ENCODE data around the gene FLII. TPM values are rescaled to one million over a fixed set of nuclear protein-coding genes. Genes with fewer than 3 reads are reported as not detected.

FLII gene
- total and polyA plus RNA-seq, 4 experiments from 2014 or later: 113 to 344 (median 268) TPM

GRCh38 chr17:18263885-18264682 lies 5.5 kb upstream of the FLII start:
- Histone ChIP-seq H3K4me1 (ENCODE audit: insufficient read depth, low read length) (peaks cover 27% of the 10 kb centered on the region), H3K27me3 (ENCODE audit: insufficient read depth, low read length) (no peaks in the 10 kb centered on the region), H3K27ac (ENCODE audit: low read depth, low read length) (no peak overlapping the region), H3K36me3 (ENCODE audit: insufficient read depth, low read length) (peaks cover 21% of the 10 kb centered on the region), H3K4me3 (ENCODE audit: low read length in 2 of 2) (no peak overlapping the region), H3K9me3 (ENCODE audit: control insufficient read depth in 1 of 2, low read length in 2 of 2) (no peaks in the 10 kb centered on the region)
- H3K36me3 Mint-ChIP-seq: peaks cover 4 to 10% of the 10 kb centered on the region in 2 donors
- DNase-seq: no peak
- H3K4me3 Mint-ChIP-seq: no peak overlapping the region
- ChIA-PET CTCF (ENCODE audit: partially characterized antibody) (interaction anchor here (1.0 to 1.9 kb wide), 2 partner anchors 15 to 24 kb away, joined by 4 to 6 read pairs; no protein-coding TSS in a partner anchor), POLR2A (ENCODE audit: partially characterized antibody) (no interaction called here)
- H3K27me3 Mint-ChIP-seq: no peaks in the 10 kb centered on the region
- no peaks in the 10 kb centered on the region for H3K9me3 Mint-ChIP-seq
- H3K27ac Mint-ChIP-seq: no peak overlapping the region
- intact Hi-C loops (cut with micrococcal nuclease): no loop called here
- peaks cover 14 to 35% (median 23%) of the 10 kb centered on the region in 4 donors for H3K4me1 Mint-ChIP-seq

DNA sequence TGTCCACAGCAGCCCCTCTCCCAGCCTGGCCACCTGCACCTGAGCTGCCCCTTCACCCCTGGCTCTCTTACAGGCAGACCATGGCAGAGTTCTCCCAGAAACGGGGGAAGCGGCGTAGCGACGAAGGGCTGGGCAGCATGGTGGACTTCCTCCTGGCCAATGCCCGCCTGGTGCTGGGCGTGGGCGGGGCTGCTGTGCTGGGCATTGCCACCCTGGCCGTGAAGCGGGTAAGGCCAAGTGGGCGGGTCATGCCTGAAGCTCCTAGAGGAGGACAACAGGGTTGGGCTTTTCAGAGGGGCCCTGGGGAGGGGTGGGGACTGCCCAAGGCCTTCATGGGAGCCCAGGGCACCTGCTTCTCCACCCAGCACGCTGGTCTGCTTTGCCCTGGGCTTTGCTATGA lies 4.1 kb upstream of the FLII start:
- peaks cover 13 to 39% (median 25%) of the 10 kb centered on the region in 4 donors for H3K4me1 Mint-ChIP-seq
- peak overlapping the region in 2 of 8 donors; percentile 82 to 90 for H3K4me3 Mint-ChIP-seq
- ChIA-PET POLR2A (ENCODE audit: partially characterized antibody) (no interaction called here), CTCF (ENCODE audit: partially characterized antibody) (interaction anchor here (1.0 to 1.9 kb wide), 3 partner anchors 14 to 363 kb away, joined by 3 to 6 read pairs (median 4); no protein-coding TSS in a partner anchor)
- Histone ChIP-seq H3K4me3 (ENCODE audit: low read length in 2 of 2) (no peak overlapping the region), H3K9me3 (ENCODE audit: control insufficient read depth in 1 of 2, low read length in 2 of 2) (no peaks in the 10 kb centered on the region), H3K27ac (ENCODE audit: low read depth, low read length) (no peak overlapping the region), H3K4me1 (ENCODE audit: insufficient read depth, low read length) (peaks cover 32% of the 10 kb centered on the region), H3K36me3 (ENCODE audit: insufficient read depth, low read length) (peaks cover 21% of the 10 kb centered on the region), H3K27me3 (ENCODE audit: insufficient read depth, low read length) (no peaks in the 10 kb centered on the region)
- intact Hi-C loops (cut with micrococcal nuclease): no loop called here
- DNase-seq: no peak
- peak overlapping the region in 1 of 7 donors; percentile 89 for H3K27ac Mint-ChIP-seq
- H3K36me3 Mint-ChIP-seq: peaks cover 4 to 13% of the 10 kb centered on the region in 2 donors
- no peaks in the 10 kb centered on the region for H3K9me3 Mint-ChIP-seq
- H3K27me3 Mint-ChIP-seq: no peaks in the 10 kb centered on the region

- no peaks in the 10 kb centered on the region for H3K9me3 Mint-ChIP-seq
- no peaks in the 10 kb centered on the region for H3K9me3 ChIP-seq (ENCODE audit: control insufficient read depth in 1 of 2, low read length in 2 of 2)
- H3K27ac ChIP-seq (ENCODE audit: low read depth, low read length): peak overlapping the region; percentile 96
- DNase-seq: no peak
- peak overlapping the region in 6 of 7 donors; percentile 48 to 89 (median 70) for H3K27ac Mint-ChIP-seq
- intact Hi-C loops (cut with micrococcal nuclease): no loop called here
- H3K4me3 ChIP-seq (ENCODE audit: low read length in 2 of 2): no peak overlapping the region
- H3K4me1 ChIP-seq (ENCODE audit: insufficient read depth, low read length): peaks cover 37% of the 10 kb centered on the region
- peaks cover 4 to 15% of the 10 kb centered on the region in 2 donors for H3K36me3 Mint-ChIP-seq
- H3K4me1 Mint-ChIP-seq: peaks cover 13 to 45% (median 26%) of the 10 kb centered on the region in 4 donors
- H3K36me3 ChIP-seq (ENCODE audit: insufficient read depth, low read length): peaks cover 21% of the 10 kb centered on the region
- no peaks in the 10 kb centered on the region for H3K27me3 Mint-ChIP-seq
- peak overlapping the region; percentile 41 to 90 (median 82) for H3K4me3 Mint-ChIP-seq
- ChIA-PET POLR2A (ENCODE audit: partially characterized antibody) (no interaction called here), CTCF (ENCODE audit: partially characterized antibody) (interaction anchor here (1.1 kb wide), 1 partner anchor 364 kb away, joined by 3 read pairs; no protein-coding TSS in a partner anchor)
- H3K27me3 ChIP-seq (ENCODE audit: insufficient read depth, low read length): no peaks in the 10 kb centered on the region
Measured at GRCh38 chr17:18262111-18262510, 3.6 kb upstream of the FLII start.

DNA sequence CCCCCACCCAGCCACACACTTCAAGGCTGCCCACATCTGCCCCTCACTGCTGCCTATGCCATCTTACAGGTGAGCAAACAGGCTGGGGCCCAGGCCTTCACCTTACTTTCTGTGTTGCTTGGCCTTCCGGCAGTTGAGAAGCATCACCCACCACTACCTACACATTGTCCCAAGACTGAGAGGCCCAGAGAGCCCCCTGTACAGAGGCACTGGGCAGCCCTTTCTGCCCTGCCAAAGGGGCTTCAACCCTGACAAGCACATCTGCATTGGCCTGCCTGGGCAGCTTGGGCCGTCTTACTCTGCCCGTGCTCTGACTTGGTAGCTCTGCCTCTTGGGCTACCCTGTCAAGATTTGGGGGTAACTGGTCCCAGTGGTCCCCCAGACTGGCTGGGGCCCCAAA lies 3.1 kb upstream of the FLII start:
- Histone ChIP-seq H3K27ac (ENCODE audit: low read depth, low read length) (peak overlapping the region; percentile 96), H3K36me3 (ENCODE audit: insufficient read depth, low read length) (peaks cover 21% of the 10 kb centered on the region), H3K4me3 (ENCODE audit: low read length in 2 of 2) (peak overlapping the region in 1 of 2 donors; percentile 91), H3K9me3 (ENCODE audit: control insufficient read depth in 1 of 2, low read length in 2 of 2) (no peaks in the 10 kb centered on the region), H3K4me1 (ENCODE audit: insufficient read depth, low read length) (peaks cover 42% of the 10 kb centered on the region), H3K27me3 (ENCODE audit: insufficient read depth, low read length) (no peaks in the 10 kb centered on the region)
- Mint-ChIP-seq H3K27me3 (no peaks in the 10 kb centered on the region), H3K36me3 (peaks cover 4 to 17% of the 10 kb centered on the region in 2 donors), H3K9me3 (no peaks in the 10 kb centered on the region), H3K4me1 (peaks cover 15 to 47% (median 29%) of the 10 kb centered on the region in 4 donors), H3K27ac (peak overlapping the region; percentile 57 to 93 (median 86)), H3K4me3 (peak overlapping the region; percentile 80 to 90 (median 82))
- intact Hi-C loops (cut with micrococcal nuclease): no loop called here
- DNase-seq: no peak
- ChIA-PET CTCF (ENCODE audit: partially characterized antibody) (interaction anchor here (1.1 kb wide), 1 partner anchor 364 kb away, joined by 3 read pairs; no protein-coding TSS in a partner anchor), POLR2A (ENCODE audit: partially characterized antibody) (interaction anchor here (3.3 to 3.5 kb wide), 2 partner anchors 53 to 79 kb away, joined by 17 to 31 read pairs; partner anchors contain the start of genes ALKBH5, SMCR8 and TOP3A)

DNA sequence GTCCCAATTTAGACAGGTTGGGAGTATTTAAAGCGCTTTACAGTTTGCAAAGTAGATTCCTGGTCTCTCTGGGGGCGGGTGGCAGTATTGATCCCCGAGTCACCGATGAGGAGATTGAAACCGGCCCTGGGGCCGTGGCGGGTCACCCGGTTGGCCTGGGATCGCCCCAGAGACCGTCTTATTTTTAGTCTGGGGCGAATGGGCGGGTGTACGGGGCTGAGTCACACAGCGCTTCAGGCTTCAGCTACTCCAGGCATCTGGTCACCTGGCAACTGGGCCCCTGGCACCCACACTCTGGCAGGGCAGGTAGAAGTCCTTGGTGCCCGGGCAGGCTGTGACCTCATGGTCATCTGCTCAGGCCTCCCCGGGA lies 2.6 kb upstream of the FLII start:
- Mint-ChIP-seq H3K4me3 (peak overlapping the region; percentile 80 to 90 (median 82)), H3K9me3 (no peaks in the 10 kb centered on the region), H3K4me1 (peaks cover 14 to 50% (median 33%) of the 10 kb centered on the region in 4 donors), H3K27me3 (no peaks in the 10 kb centered on the region), H3K27ac (peak overlapping the region; percentile 15 to 93 (median 86)), H3K36me3 (peaks cover 4 to 18% of the 10 kb centered on the region in 2 donors)
- H3K27me3 ChIP-seq (ENCODE audit: insufficient read depth, low read length): no peaks in the 10 kb centered on the region
- H3K9me3 ChIP-seq (ENCODE audit: control insufficient read depth in 1 of 2, low read length in 2 of 2): no peaks in the 10 kb centered on the region
- H3K36me3 ChIP-seq (ENCODE audit: insufficient read depth, low read length): peaks cover 26% of the 10 kb centered on the region
- intact Hi-C loops (cut with micrococcal nuclease): no loop called here
- CTCF ChIA-PET (ENCODE audit: partially characterized antibody): no interaction called here
- POLR2A ChIA-PET (ENCODE audit: partially characterized antibody): interaction anchor here (1.0 to 3.5 kb wide), 5 partner anchors 11 to 78 kb away, joined by 3 to 31 read pairs (median 4); partner anchors contain the start of genes ALKBH5, SMCR8 and TOP3A
- H3K4me3 ChIP-seq (ENCODE audit: low read length in 2 of 2): peak overlapping the region; percentile 66 to 91
- DNase-seq: peak in 1 of 5 donors; percentile 58
- H3K4me1 ChIP-seq (ENCODE audit: insufficient read depth, low read length): peaks cover 47% of the 10 kb centered on the region
- peak overlapping the region; percentile 96 for H3K27ac ChIP-seq (ENCODE audit: low read depth, low read length)

DNA sequence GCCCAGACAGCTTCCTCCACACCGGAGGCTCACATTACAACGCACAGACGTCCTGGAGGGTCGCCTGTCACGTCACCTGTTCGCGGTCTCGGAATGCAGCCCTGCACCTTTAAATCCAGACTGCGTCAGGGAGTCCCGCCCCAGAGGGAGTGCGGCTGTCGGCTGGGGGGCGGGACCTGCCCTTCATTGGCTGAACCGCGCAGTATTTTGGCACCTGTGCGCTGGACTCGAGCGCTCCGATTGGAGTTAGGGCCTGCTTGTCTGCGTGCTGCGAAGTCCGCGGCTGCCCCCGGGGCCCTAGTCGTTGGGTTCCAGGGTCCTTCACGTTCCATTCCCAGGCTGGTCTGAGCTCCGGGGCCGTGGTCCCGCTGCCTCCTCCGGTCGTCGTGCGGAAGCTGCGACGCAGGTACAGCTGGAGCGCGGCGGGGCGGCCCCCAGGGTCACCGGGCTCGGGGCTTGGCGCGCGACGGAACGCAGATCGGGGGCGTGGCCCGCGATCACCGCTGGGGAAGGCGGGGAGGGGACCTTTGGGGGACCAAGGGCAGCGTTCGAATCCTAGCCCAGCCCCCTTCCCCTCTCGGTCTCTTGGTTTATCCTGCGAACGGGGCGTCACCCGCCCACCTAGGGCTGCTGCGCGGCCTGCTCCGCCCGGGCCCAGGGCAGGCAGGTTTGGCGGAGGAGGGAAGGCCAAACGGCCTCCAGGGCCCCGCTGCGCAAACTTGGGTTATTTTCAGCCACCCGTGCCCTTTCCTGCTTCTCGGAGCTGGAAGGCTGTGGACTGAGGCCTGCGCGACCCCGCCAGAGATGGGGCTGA lies 2.0 kb upstream of the FLII start, which contains the start of gene MIEF2:
Gene MIEF2 (plus strand): TSS at position 331 of the 814 bp plus-strand sequence. CDS start 2,059 bp downstream, outside the sequence.
- Mint-ChIP-seq H3K4me3 (peak within 1 kb of the TSS; percentile 80 to 90 (median 82)), H3K27ac (peak within 1 kb of the TSS; percentile 86 to 94 (median 89)), H3K27me3 (no peaks in the 10 kb centered on the region), H3K9me3 (no peaks in the 10 kb centered on the region), H3K36me3 (peaks cover 4 to 21% of the 10 kb centered on the region in 2 donors), H3K4me1 (peaks cover 17 to 56% (median 37%) of the 10 kb centered on the region in 4 donors)
- intact Hi-C loops (cut with micrococcal nuclease): loop anchor here (1.0 kb wide), 3 partner anchors 35 to 77 kb away; partner anchors contain the start of genes ALKBH5, LLGL1 and SMCR8
- CTCF ChIA-PET (ENCODE audit: partially characterized antibody): no interaction called here
- Histone ChIP-seq H3K9me3 (ENCODE audit: control insufficient read depth in 1 of 2, low read length in 2 of 2) (no peaks in the 10 kb centered on the region), H3K4me3 (ENCODE audit: low read length in 2 of 2) (peak within 1 kb of the TSS; percentile 66 to 91), H3K36me3 (ENCODE audit: insufficient read depth, low read length) (peaks cover 32% of the 10 kb centered on the region), H3K27me3 (ENCODE audit: insufficient read depth, low read length) (no peaks in the 10 kb centered on the region), H3K27ac (ENCODE audit: low read depth, low read length) (peak within 1 kb of the TSS; percentile 96), H3K4me1 (ENCODE audit: insufficient read depth, low read length) (peaks cover 53% of the 10 kb centered on the region)
- POLR2A ChIA-PET (ENCODE audit: partially characterized antibody): interaction anchor here (1.0 to 3.5 kb wide), 6 partner anchors 10 to 103 kb away, joined by 3 to 31 read pairs (median 4); partner anchors contain the start of genes ALKBH5, SHMT1, SMCR8 and TOP3A
- DNase-seq: peak; percentile 90 to 94 (median 92)

All from CD4-positive, alpha-beta memory T cell (primary cell).